ENCODE data around the gene RHOC. TPM values are rescaled to one million over a fixed set of nuclear protein-coding genes. Genes with fewer than 3 reads are reported as not detected.

Gene RHOC
- polyA plus RNA-seq (2011; rRNA removed) = 1,093 and 1,537 TPM in 2 replicates
- 324 and 485 TPM in 2 replicates for polyA minus RNA-seq (2011; rRNA and poly(A)+ RNA removed)

- no peaks in the 10 kb centered on the region for H3K27me3 ChIP-seq (ENCODE audit: control insufficient read depth, insufficient read depth, low read length)
- no peak for DNase-seq (ENCODE audit: low read depth)
- POLR2A ChIA-PET = no interaction called here
- CTCF ChIA-PET = interaction anchor here (0.8 to 5.1 kb wide), 8 partner anchors 13 to 1036 kb away, joined by 3 to 28 read pairs (median 4); partner anchors contain the start of gene ST7L
- H3K4me3 ChIP-seq (ENCODE audit: low read depth, low read length) = peak within 1 kb of the TSS; percentile 70
- TF ChIP-seq CTCF (IDR thresholded peaks at IDR 0.05; ENCODE audit: insufficient read depth, low read depth, low read length) = no peak
- peaks cover 14% of the 10 kb centered on the region for H3K36me3 ChIP-seq (ENCODE audit: control insufficient read depth, insufficient read depth, low read length)
Observed at GRCh38 chr1:112706505-112707220, at the start of gene RHOC. Gene RHOC, minus strand, starts transcription at chr1:112707127. Its CDS starts 3,328 bp downstream, at chr1:112703799.

- POLR2A ChIA-PET = no interaction called here
- no peaks in the 10 kb centered on the region; the same call in 1 of the 2 replicates for H3K27me3 ChIP-seq (ENCODE audit: control insufficient read depth, insufficient read depth, low read length)
- no peak for DNase-seq (ENCODE audit: low read depth)
Observed at GRCh38 chr1:112754116-112754628, 47.2 kb upstream of the RHOC start.

GRCh38 chr1:112748396-112748795 is 41.5 kb upstream of the RHOC start:
- ChIA-PET CTCF (interaction anchor here (1.2 to 11.0 kb wide), 4 partner anchors 8 to 324 kb away, joined by 3 to 160 read pairs (median 4); partner anchors contain the start of genes LRIG2 and PPM1J), POLR2A (no interaction called here)
- Histone ChIP-seq H3K36me3 (ENCODE audit: control insufficient read depth, insufficient read depth, low read length) (no peaks in the 10 kb centered on the region), H3K27me3 (ENCODE audit: control insufficient read depth, insufficient read depth, low read length) (peaks cover 2% of the 10 kb centered on the region; the same call in 1 of the 2 replicates), H3K4me3 (ENCODE audit: low read depth, low read length) (no peak overlapping the region)
- DNase-seq (ENCODE audit: low read depth) = no peak
- no peak for TF ChIP-seq CTCF (IDR thresholded peaks at IDR 0.05; ENCODE audit: insufficient read depth, low read depth, low read length)

More at GRCh38 chr1:112754116-112754628, 47.2 kb upstream of the RHOC start:
- Histone ChIP-seq H3K4me3 (ENCODE audit: low read depth, low read length) (no peak overlapping the region), H3K36me3 (ENCODE audit: control insufficient read depth, insufficient read depth, low read length) (no peaks in the 10 kb centered on the region)
- TF ChIP-seq CTCF (IDR thresholded peaks at IDR 0.05; ENCODE audit: insufficient read depth, low read depth, low read length) = no peak
- CTCF ChIA-PET = interaction anchor here (1.1 to 4.9 kb wide), 5 partner anchors 9 to 50 kb away, joined by 3 to 21 read pairs (median 7); partner anchors contain the start of gene PPM1J

GRCh38 chr1:112744009-112744578 is 37.2 kb upstream of the RHOC start:
- peak overlapping the region; percentile 22 for H3K4me3 ChIP-seq (ENCODE audit: low read depth, low read length)
- peaks cover 7% of the 10 kb centered on the region for H3K27me3 ChIP-seq (ENCODE audit: control insufficient read depth, insufficient read depth, low read length)
- peak; percentile 83 for TF ChIP-seq CTCF (IDR thresholded peaks at IDR 0.05; ENCODE audit: insufficient read depth, low read depth, low read length)
- CTCF ChIA-PET = interaction anchor here (1.0 to 11.0 kb wide), 17 partner anchors 8 to 331 kb away, joined by 3 to 160 read pairs (median 6); partner anchors contain the start of genes PPM1J and SLC16A1
- POLR2A ChIA-PET = interaction anchor here (0.5 to 0.6 kb wide), 2 partner anchors 22 to 350 kb away, joined by 3 read pairs; no protein-coding TSS in a partner anchor
- DNase-seq (ENCODE audit: low read depth) = no peak
- H3K36me3 ChIP-seq (ENCODE audit: control insufficient read depth, insufficient read depth, low read length) = no peaks in the 10 kb centered on the region

Measured in BJ (cell line).